HCT116 (cell line): ENCODE results near the gene EGFLAM.

ENCODE experiments used
- EGR1 ChIP-seq: IDR thresholded peaks from 2 replicates; pipeline ENCODE4 v1.6.1; 2012; ENCODE audit warnings: low read depth
- EZH2 ChIP-seq: fragments of 200-600 bp; sonication (generic); IDR thresholded peaks from 2 replicates; pipeline ENCODE4 v1.6.1; 2017; ENCODE audit warnings: antibody characterized with exemption, mixed run types
- FOSL1 ChIP-seq: IDR thresholded peaks from 2 replicates; pipeline ENCODE4 v1.6.1; 2012; ENCODE audit warnings: low read depth
- POLR2A ChIP-seq: IDR thresholded peaks from 2 replicates; pipeline ENCODE4 v1.7.0; 2011; ENCODE audit warnings: borderline replicate concordance; ENCODE audit not compliant: insufficient read depth, insufficient read length; ENCODE audit errors: extremely low read depth
- POLR2AphosphoS5 ChIP-seq: IDR thresholded peaks from 2 replicates; pipeline ENCODE4 v1.6.1; 2011; ENCODE audit warnings: mild to moderate bottlenecking, low read depth, low read length, moderate library complexity
- SP1 ChIP-seq: IDR thresholded peaks from 2 replicates; pipeline ENCODE4 v1.6.1; 2012; ENCODE audit warnings: low read depth
- TF ChIP-seq, protein P1 (sequence below), 3 experiments: fragments of 200-600 bp in 1 of 3; sonication (generic) in 1 of 3; IDR thresholded peaks in 2 of 3; conservative IDR thresholded peaks in 1 of 3; 2 replicates each; pipeline ENCODE4 v1.5.1; 2012 to 2017; ENCODE audit warnings: low read depth in 2 of 3, low read length in 2 of 3, antibody characterized with exemption in 1 of 3, borderline replicate concordance in 1 of 3, control low read depth in 1 of 3, mild to moderate bottlenecking in 1 of 3, mixed read lengths in 1 of 3, mixed run types in 1 of 3, moderate library complexity in 1 of 3; ENCODE audit not compliant: insufficient read depth in 1 of 3
- TF ChIP-seq, protein P2 (sequence below): IDR thresholded peaks from 2 replicates; pipeline ENCODE4 v1.6.1; 2012
- TF ChIP-seq, protein P3 (sequence below): IDR thresholded peaks from 2 replicates; pipeline ENCODE4 v1.6.1; 2012; ENCODE audit warnings: low read depth

GRCh38 chr5:38408446-38409198, 150.3 kb downstream of the EGFLAM start:
- TF ChIP-seq POLR2A (no peak), POLR2AphosphoS5 (no peak), SP1 (no peak), EZH2 (no peak), FOSL1 (no peak), EGR1 (no peak)
- TF ChIP-seq, protein P1, sequence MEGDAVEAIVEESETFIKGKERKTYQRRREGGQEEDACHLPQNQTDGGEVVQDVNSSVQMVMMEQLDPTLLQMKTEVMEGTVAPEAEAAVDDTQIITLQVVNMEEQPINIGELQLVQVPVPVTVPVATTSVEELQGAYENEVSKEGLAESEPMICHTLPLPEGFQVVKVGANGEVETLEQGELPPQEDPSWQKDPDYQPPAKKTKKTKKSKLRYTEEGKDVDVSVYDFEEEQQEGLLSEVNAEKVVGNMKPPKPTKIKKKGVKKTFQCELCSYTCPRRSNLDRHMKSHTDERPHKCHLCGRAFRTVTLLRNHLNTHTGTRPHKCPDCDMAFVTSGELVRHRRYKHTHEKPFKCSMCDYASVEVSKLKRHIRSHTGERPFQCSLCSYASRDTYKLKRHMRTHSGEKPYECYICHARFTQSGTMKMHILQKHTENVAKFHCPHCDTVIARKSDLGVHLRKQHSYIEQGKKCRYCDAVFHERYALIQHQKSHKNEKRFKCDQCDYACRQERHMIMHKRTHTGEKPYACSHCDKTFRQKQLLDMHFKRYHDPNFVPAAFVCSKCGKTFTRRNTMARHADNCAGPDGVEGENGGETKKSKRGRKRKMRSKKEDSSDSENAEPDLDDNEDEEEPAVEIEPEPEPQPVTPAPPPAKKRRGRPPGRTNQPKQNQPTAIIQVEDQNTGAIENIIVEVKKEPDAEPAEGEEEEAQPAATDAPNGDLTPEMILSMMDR (IDR thresholded peaks at IDR 0.05 in 2 of 3, conservative IDR thresholded peaks at IDR 0.05 in 1 of 3; ENCODE audit: borderline replicate concordance in 1 of 3, insufficient read depth in 1 of 3, low read depth in 2 of 3, low read length in 2 of 3) = no peak
- TF ChIP-seq, protein P2, sequence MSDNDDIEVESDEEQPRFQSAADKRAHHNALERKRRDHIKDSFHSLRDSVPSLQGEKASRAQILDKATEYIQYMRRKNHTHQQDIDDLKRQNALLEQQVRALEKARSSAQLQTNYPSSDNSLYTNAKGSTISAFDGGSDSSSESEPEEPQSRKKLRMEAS = no peak
- TF ChIP-seq, protein P3, sequence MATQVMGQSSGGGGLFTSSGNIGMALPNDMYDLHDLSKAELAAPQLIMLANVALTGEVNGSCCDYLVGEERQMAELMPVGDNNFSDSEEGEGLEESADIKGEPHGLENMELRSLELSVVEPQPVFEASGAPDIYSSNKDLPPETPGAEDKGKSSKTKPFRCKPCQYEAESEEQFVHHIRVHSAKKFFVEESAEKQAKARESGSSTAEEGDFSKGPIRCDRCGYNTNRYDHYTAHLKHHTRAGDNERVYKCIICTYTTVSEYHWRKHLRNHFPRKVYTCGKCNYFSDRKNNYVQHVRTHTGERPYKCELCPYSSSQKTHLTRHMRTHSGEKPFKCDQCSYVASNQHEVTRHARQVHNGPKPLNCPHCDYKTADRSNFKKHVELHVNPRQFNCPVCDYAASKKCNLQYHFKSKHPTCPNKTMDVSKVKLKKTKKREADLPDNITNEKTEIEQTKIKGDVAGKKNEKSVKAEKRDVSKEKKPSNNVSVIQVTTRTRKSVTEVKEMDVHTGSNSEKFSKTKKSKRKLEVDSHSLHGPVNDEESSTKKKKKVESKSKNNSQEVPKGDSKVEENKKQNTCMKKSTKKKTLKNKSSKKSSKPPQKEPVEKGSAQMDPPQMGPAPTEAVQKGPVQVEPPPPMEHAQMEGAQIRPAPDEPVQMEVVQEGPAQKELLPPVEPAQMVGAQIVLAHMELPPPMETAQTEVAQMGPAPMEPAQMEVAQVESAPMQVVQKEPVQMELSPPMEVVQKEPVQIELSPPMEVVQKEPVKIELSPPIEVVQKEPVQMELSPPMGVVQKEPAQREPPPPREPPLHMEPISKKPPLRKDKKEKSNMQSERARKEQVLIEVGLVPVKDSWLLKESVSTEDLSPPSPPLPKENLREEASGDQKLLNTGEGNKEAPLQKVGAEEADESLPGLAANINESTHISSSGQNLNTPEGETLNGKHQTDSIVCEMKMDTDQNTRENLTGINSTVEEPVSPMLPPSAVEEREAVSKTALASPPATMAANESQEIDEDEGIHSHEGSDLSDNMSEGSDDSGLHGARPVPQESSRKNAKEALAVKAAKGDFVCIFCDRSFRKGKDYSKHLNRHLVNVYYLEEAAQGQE = no peak
